Skin of body (tissue), 2 donors: ENCODE results near the gene EHBP1. TPM values are rescaled to one million over a fixed set of nuclear protein-coding genes. Genes with fewer than 3 reads are reported as not detected.

Experiments
- DNase-seq: peaks from one replicate; lab custom pipeline; 2025; lab: John Stamatoyannopoulos, UW
- total RNA-seq: library from RNA; depleted of rRNA; stranded (reverse); fragments of >200 nt; gene quantifications from one replicate; pipeline ENCODE4 v1.2.3, GENCODE V29; 2014

The EHBP1 gene
- total RNA-seq = 96.0 TPM

GRCh38 chr2:62705007-62705829, at the start of gene EHBP1:
Gene EHBP1, plus strand, starts transcription at chr2:62705713. Its CDS starts 1,479 bp downstream, at chr2:62707192.
- peak; percentile 97 for DNase-seq

DNA sequence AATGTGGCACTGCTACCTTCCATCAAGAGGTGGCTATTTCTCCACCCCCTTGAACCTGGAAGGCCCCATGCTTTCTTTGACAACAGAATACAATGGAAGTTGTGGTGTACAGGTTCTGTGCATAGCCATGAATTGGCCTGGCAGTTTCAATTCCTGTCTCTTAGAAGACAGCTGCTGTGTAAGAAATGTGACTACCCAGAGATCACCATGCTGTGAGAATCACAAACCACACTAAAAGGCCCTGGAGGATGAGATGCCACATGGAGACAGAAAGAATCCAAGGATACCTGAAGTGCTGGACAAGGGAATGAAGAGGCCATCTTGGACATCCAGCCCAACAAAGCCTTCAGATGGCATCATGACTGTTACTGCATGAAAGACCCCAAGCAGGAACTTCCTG, 47.7 kb upstream of the EHBP1 start:
- DNase-seq = no peak

DNA sequence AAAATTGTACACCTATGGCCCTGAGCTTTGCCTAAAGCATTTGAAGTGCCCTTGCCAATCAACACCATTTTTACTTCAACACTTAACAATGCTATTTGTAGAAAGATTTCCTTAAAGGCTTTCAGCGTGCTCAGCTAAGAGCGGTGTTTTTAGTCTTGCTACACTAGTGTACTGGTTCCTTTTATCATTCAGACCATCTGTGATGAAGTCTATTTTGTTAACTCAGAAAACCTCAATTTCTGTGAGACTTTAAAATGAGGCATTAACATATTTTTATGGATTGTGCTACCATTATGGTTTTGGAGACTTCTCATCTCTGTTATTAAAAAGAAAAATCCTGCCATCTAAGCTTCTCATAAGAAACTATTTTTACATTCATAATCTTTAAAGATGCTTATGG, 46.6 kb upstream of the EHBP1 start:
- no peak for DNase-seq

- DNase-seq = no peak
Observed at GRCh38 chr2:62660087-62660486, 45.4 kb upstream of the EHBP1 start.

GRCh38 chr2:62660582-62661262, 44.8 kb upstream of the EHBP1 start:
- DNase-seq = peak; percentile 61

- DNase-seq = no peak
Observed at GRCh38 chr2:62661263-62661635, 44.3 kb upstream of the EHBP1 start.

- DNase-seq = no peak
Observed at GRCh38 chr2:62662131-62662530, 43.4 kb upstream of the EHBP1 start.

- no peak for DNase-seq
Observed at GRCh38 chr2:62662554-62662953, 43.0 kb upstream of the EHBP1 start.

DNA sequence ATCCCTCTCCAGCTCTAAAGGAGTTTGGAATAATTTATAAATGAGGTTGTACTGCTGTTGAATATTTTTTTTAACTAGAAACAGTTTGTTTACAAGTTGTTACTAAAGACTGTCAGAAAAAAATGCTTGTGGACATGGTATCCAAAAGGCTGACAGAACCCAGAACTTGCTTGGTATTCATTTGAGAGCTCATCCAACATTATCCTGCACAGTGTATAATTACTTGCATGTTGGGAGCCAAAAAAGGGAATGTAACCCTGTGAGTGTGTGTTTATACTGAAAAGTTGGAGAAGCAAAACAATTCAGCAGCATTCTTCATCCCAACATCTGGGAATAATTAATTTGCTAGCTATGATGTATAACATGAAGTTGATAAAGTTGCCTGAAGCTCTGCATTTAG, 42.1 kb upstream of the EHBP1 start:
- DNase-seq = peak; percentile 98

GRCh38 chr2:62663920-62664795, 41.4 kb upstream of the EHBP1 start:
- DNase-seq = peak; percentile 52

GRCh38 chr2:62665446-62665845, 40.1 kb upstream of the EHBP1 start:
- DNase-seq = no peak

DNA sequence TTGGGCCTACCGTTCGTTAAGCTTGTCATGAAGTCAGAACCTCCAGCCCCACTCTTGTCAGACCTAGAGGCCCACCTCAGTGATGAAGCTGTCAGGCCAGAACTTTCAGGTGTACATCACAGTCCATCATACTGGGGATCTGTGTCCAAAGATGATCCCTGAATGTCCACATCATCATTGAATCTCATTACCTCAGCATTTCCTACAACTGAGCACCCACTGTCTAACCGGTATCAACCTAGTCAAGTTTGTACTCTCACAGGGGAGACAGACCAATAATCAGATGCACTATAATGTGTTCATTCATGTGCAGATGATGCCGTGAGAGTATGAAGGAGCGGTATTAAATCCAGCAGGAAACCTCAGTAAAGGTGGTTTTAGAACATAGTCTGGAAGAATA, 36.3 kb upstream of the EHBP1 start:
- no peak for DNase-seq

DNA sequence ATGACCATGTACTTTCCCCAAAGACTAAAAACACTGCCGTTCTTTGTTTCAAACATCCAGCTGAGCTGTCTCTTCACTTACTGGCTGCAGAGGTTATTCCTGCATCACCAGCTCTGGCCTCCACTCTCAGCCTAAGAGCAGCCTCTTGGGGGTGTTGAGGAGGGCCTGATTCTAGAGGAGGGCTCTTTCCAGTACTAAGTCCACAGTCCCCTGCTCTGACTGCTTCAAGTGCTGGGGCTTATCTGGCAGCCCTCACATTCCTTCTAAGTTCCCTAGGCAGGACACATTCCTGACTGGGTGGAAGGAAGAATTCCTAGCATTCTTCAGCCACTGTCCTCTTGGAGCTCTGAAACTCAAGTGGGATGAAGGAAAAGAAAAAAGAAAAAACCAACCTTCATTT, 32.9 kb upstream of the EHBP1 start:
- no peak for DNase-seq

DNA sequence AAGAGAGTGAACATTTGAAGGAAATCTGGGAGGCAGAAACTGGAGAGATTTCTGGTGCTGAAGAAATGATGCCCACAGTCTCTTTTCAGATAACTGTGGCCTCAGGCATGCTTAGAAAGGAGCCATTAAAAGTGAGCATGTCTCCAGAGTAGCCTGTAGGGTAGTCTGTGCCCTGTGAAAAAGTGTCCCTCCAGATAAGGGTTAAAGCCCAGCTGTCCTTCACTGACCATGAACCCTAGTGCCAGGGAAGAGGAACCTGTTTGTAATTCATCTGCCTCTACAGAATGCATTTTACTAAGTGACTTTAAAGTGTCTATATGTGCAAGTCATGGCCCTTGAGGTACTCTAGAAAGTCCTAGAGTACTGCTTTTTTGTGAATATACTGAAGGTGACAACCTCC, 30.5 kb upstream of the EHBP1 start:
- no peak for DNase-seq

DNA sequence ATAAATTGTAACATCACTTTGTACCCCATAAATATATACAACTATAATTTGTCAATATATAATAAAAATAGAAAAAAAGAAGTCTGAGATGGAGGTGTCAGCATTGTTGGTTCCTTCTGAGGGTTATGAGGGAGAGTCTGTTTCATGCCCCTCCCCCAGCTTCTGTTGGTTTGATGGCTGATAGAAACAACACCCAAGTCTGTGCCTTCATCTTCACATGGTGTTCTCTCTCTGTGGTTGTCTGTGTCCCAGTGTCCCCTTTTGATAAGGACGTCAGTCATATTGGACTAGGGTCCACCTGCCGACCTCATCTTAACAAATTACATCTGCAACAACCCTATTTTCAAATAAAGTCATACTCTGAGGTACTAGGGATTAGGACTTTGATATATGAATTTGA, 20.3 kb upstream of the EHBP1 start:
- no peak for DNase-seq

- no peak for DNase-seq
Observed at GRCh38 chr2:62686012-62686685, 19.4 kb upstream of the EHBP1 start.

DNA sequence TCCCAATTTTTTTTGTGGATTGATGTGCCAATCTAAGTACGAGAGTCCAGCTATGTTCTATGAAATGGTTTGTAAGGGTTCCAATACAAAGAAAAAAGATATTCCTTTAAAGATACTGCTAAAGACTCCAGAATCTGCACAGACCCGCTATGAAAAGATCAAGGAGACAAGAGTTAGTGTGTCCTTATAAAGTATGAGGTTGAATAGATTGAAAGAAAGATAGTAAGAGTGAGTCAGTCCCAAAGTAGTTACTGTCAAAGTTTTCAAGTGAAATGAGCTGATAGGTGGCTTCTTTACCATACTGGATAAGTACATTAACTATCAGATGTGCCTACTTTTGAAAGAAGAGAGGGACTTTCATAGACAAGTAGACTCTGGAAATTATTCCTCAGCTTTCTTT, 17.9 kb upstream of the EHBP1 start:
- DNase-seq = no peak

GRCh38 chr2:62688771-62689170, 16.7 kb upstream of the EHBP1 start:
- DNase-seq = no peak

GRCh38 chr2:62691186-62691585, 14.3 kb upstream of the EHBP1 start:
- DNase-seq = no peak

DNA sequence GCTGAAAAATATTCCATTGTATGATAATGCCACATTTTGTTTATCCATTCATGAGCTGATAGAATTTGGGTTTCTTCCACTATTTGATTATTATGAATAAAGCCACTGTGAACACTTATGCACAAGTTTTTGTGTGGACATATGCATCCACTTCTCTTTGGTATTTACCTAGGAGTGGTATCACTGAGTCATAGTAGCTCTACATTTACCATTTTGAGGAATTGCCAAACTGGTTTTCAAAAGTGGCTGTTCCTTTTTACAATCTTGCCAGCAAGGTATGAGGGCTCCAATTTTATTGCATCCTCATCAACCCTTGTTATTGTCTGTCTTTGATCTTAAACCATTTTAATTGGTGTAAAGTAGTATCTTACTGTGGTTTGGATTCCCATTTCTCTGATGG, 13.3 kb upstream of the EHBP1 start:
- no peak for DNase-seq

DNA sequence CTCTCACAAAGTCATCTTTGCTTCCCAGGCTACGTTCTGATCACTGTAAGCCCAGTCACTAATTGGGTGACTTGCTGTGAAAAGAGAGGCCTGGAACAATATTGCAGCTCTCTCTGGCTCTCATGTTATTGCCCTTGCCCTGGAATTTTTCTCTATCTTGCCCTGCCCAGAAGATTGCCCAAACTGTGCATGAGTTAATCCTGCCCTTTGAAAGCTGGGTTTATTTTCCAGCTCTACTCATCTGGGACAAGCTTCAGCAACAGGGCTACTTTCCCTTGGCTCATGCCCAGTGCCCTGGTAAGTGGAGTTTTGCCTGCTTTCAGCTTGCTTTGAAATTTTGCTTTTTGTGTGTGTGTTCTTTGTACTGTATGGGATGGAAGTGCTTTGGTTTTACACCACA, 6.9 kb upstream of the EHBP1 start:
- no peak for DNase-seq

GRCh38 chr2:62704654-62705006, 883 bp upstream of the EHBP1 start:
- DNase-seq = no peak
